ENCODE measurements around the gene ALKBH2.
A peak's percentile ranks its signal among the peaks of the same experiment; 100 is the strongest.

Gene ALKBH2

DNA sequence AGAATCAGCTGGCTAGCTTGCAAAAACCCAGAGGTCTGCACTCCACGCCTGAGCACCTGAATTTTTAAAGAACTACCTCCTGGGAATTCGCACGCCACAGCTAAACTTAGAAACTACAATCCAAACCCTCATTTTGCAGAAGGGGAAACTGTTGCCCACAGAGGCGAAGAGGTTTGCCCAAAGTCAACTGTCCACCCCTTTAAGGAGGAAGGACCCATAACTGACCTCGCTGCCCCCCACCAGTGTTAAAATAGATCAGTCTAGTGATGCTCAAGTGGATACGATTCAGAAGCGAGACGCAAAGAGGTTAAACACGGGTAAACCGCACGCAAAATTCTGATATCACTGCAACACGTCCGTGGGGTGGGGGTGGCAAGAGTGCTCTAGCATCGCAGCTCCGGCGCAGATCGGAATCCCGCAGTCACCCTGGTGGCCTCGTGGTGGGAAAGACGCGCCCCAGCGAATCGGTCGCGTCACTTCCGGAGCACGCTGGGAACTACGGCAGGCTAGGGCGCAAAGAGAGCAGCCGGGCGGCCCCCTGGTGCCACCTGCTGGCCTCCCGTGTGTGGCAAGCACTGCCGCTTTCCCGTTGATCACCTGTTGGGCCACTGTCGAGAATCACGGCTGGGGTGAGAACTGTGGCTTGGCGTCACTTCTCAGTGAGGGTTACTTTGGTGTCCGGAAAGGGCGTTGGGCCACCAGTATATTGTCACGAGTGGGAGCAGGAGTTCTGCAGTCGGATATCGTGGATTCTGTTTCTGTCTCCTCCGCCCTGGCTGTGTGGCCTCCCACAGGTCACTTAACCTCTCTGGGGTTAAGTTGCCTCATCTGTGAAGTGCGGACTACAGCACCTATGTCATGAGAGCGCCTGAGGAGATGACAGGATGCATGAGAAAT, at the start of gene ALKBH2:
ALKBH2 (minus strand) TSS at position 451 of the 897 bp plus-strand sequence. CDS start 686 bp downstream, outside the sequence.
- peak; percentile 96 for FAIRE-seq
- DNase-seq (ENCODE audit: insufficient read length, low spot score) = peak; percentile 86

DNA sequence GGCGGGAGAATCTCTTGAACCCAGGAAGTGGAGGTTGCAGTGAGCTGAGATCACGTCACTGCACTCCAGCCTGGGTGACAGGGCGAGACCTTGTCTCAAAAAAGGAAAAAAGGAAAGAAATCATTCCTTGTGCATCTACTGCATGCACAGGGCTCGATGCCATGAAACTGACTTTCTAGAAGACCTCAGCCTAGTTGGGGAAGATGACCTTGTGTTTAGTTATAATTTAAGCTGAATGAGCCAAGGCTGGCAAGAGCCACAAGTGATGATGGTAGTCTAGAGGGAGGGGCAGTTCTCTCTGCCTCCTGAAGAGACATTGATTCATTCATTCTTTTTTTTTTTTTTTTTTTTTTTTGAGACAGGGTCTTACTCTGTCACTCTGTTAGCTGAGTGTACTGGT, 47.3 kb upstream of the ALKBH2 start:
- DNase-seq (ENCODE audit: insufficient read length, low spot score) (no peak), FAIRE-seq (no peak)

DNA sequence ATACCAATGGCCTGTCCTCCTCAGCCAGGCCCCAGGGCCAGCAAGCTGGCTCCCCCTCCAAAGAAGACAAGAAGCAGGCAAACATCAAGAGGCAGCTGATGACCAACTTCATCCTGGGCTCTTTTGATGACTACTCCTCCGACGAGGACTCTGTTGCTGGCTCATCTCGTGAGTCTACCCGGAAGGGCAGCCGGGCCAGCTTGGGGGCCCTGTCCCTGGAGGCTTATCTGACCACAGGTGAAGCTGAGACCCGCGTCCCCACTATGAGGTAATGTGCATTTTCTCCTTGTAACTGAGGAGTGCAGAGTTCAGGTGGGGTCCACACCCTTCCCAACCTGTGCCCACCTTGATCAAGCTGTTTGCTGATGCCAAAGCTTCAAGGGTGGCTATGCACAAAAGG, 46.5 kb upstream of the ALKBH2 start:
- FAIRE-seq (no peak), DNase-seq (ENCODE audit: insufficient read length, low spot score) (no peak)

DNA sequence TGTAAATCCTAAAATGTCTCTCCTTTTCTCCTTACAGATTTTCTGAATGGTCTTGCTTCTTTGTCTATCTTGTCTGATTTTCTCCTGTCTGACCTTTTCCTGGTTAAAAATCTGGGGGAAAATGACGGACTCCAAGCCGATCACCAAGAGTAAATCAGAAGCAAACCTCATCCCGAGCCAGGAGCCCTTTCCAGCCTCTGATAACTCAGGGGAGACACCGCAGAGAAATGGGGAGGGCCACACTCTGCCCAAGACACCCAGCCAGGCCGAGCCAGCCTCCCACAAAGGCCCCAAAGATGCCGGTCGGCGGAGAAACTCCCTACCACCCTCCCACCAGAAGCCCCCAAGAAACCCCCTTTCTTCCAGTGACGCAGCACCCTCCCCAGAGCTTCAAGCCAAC, 46.1 kb upstream of the ALKBH2 start:
- no peak for DNase-seq (ENCODE audit: insufficient read length, low spot score)
- FAIRE-seq = no peak

DNA sequence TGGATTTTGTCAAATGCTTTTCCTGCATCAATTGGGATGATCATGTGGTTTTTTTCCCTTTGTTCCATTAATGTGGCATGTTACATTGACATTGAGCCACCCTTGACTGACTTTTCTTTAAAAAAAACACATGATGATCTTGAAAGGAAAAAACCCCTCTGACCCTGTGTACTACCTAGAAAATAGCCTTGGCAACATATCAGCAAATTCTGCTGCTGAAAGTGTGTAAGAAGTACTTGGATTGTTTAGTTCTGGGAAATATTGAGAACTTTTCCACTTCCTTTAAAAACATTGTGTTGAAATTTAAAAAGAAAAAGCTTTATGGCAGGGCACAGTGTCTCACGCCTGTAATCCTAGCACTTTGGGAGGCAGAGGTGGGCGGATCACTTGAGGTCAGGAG, 43.8 kb upstream of the ALKBH2 start:
- DNase-seq (ENCODE audit: insufficient read length, low spot score) (no peak), FAIRE-seq (no peak)

DNA sequence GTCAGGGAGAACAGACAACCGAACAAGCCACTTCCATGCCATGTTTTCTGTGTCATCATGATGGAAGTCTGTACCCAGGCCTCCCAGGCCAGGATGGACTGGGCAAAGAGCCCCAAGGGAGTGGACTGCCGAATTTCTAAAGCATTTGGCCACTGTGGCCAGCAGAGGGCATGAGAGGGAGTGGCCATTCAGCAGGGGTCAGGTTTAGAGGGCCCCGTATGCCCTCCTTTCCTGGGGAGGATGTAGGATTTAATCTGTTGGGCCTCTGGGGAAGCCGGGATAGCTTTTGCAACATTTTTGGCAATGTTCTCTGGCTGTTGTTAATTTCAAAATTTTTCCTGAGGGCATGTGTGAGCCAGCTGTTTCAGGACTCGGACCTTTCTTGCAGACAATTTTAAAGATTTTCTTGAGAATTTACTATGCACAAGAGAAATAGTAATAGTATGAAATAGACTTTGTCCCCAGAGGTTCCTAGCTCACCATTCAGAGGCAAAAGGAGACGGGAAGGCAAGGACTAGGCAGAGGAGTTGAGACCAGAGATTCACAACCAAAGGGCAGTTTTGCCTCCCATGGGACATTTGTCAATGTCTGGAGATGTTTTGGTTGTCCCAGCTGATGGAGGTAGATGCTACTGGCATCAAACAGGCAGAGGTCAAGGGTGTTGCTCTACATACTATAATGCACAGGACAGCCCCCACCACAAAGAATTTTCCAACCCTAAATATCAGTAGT, 41.1 kb upstream of the ALKBH2 start:
- DNase-seq (ENCODE audit: insufficient read length, low spot score) (no peak), FAIRE-seq (no peak)

DNA sequence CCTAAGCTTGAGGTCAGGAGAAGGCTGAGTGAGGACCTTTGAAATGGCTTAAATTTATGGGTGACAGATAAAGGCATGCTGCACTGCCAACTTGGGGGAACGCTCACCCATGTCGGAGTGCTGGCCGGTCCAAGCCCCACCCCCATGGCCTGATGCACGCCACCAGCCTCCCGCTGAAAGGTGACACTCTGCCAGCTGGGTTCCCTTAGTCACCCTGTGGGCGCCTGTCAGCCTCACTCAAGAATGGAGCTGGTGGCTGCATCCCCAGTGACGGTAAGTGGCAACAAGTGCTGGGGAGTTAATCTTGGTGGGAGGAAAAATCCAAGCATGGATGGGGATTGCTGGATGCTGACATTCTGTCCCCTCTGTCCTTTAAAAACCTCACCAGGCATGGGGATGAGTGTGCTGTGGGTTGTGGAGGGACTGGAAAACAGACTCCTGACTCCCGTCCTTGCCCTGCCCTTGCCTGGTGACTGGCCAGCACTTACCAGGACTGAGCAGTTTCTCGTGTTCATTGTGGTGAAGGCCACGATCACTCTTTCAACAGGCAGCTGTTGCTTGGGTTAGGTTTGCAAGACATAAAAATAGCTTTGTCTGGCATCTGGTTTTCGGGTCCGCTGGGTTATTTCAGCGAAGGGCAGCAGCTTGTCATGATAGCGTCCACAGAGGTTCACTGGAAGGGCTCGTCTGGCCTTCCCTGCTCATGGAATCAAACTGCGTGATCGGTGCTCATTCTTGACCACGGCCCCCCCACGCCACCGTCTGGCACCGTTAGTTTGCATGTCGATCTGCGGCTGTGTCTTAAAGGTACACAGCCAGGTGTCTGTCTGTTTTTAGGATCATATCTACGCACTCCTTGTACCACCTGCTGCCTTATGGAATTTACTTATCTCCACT, 38.1 kb upstream of the ALKBH2 start:
- no peak for DNase-seq (ENCODE audit: insufficient read length, low spot score)
- FAIRE-seq = no peak

DNA sequence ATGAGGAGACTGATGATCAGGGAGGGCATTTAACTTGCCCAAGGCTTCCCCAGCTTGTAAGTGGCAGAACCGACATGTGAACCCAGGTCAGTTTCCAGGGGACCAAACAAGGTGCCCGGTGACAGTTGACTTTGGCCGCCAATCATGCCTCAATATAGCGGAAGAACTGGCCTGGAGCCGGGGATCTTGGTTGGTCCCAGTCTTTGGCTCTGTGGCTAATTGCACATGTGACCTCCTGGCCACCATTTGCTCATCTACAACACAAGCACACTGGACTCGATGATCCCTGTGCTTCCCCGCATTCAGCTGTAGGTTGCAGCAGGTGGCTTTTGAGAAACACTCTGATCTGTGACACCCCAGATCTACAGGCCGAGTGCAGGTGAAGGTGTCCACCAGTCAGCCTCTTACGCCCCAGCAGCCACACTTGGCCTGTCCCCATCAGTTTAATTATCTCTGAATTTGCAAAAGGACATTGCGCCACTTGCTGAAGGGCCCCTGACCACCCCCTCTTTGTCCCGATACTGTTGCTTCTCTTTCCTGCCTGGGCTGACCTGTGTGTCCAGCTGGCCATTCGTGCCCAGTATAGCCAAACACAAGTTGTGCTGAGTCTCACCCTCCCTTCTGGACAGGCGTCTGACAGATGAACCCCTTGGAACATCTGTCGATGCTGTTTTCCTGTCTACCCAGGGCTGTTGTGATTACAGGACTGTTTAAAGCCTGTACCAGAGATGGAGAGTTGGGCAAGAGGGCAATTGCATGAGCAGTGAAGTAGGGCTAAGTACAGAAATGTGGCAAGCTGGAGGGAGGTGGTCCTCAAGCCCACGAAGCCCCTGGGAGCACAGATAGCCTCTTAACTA, 37.3 kb upstream of the ALKBH2 start:
- FAIRE-seq = no peak

DNA sequence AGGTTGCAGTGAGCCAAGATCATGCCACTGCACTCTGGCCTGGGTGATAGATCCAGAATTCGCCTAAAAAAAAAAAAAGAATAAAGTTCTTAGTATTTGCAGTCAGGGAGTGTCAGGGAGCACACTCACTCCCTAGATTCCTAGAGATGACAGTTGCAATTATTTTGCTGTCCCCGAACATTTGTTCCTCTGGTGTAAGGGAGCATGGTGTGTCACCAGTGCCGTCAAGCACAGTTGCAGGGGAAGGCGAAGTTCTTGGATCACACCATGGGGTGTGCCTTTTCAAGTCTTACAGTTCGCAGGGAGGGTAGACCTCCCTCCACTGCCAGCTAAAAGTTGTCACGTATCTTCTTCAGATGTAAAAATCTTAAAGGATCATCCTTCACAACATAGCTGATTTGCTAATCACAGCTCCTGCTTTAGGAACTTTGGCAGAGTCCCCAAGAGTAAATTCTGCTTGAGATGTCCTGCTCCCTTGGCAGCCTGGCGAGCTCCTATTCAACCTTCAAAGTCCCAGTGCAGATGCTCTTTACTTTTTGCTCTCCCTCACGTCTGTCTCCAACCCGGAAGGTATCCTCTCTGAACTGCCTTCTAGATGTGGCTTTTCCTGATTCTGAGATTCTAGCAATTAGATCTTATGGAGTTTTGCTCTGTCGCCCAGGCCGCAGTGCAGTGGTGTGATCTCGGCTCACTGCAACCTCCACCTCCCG, 34.4 kb upstream of the ALKBH2 start:
- no peak for FAIRE-seq
- DNase-seq (ENCODE audit: insufficient read length, low spot score) = no peak

More for the DNA sequence above, 37.3 kb upstream of the ALKBH2 start:
- DNase-seq (ENCODE audit: insufficient read length, low spot score) = no peak

DNA sequence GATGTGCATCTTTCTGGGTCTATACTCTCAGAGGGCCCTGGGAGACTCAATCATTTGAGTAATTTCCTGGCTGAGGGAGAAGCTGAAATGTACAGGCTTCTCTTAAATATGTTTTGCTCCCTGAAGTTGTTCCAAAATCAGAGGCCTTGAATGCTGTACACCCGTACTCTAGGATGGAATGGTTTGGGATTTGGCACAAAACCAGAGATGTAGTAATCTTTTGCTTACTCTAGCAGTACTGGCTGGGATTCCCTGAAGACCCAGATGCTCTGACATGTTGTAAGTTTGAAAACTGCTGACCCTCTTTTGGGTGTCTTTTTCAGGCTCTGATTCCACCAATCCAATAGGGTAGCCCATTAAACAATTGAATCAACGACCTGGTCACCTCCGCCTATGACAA, 33.5 kb upstream of the ALKBH2 start:
- DNase-seq (ENCODE audit: insufficient read length, low spot score) (no peak), FAIRE-seq (no peak)

DNA sequence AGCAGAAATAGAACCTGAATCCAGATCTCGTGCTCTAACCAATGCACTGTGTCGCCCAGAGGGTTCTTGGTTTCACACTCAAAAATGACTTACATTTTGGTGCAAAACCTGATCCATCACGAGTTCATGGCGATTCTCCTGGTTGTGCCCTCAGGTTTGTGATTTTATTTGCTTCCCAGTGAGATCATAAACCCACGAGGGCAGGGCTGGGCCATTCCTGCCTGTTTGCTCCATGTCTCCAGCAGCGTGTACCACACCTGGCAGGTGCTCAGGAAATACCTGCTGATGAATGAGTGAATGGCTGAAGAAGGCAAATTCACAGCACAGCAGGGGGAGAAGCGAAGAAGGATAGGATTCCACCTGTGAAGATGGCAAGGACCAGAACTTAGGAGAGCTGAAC, 32.5 kb upstream of the ALKBH2 start:
- FAIRE-seq (no peak), DNase-seq (ENCODE audit: insufficient read length, low spot score) (no peak)

DNA sequence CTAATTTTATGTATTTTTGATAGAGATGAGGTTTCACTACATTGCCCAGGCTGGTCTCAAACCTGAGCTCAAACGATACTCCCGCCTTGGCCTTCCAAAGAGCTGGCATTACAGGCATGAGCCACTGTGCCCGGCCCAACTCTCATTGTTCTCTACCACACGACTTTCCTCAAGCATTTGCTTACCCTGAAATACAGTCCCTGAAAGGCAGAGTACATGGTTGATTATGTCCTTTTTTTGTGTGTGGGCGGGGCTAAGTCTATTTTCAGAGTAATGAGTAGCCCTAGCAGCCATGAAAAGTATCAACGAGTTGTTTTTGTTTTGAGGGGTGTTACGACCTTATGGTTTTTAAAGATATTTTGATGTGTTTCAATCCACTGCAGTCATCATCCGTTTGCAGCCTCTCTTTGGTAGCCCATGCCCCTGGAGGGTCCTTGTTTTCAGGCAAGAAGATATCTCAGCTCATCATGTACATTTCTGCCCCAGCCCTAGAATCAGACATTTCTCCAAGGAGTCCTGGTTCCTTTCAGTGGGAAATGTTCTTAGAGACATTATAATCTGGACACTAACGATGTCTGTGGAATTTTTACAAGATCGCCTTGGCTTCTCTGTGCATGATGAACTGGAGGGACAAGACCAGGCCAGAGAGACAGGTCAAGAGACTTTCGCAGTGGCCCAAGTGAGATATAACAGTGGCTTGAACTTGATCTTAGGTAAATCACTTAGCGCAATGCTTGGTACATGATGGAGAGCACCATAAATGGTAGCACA, 31.8 kb upstream of the ALKBH2 start:
- no peak for DNase-seq (ENCODE audit: insufficient read length, low spot score)
- no peak for FAIRE-seq

DNA sequence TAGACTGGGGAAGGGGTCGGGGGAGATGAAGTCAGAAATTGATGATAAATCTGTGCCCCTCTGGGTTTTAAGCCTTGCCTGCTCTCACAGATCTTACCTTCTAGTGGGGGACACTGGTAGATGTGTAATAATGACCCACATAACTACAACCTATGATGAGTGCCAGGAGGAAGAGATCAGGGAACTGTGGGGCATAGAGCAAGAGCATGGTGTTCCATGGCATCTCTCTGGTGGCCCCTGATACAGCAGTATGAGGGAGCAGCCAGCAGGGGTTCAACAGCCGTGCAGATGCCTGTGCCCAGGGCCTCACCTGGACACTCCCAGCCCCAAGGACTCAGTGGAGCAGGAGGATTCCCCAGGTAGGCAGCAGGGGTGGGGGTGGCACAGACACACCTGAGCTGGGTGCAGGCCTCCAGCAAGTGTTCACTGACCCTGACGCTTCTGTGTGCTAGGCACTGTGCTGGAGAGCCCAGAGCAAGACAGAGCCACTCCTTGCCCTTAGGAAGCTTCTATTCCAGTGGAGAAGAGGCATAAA, 28.1 kb upstream of the ALKBH2 start:
- DNase-seq (ENCODE audit: insufficient read length, low spot score) (no peak), FAIRE-seq (no peak)

DNA sequence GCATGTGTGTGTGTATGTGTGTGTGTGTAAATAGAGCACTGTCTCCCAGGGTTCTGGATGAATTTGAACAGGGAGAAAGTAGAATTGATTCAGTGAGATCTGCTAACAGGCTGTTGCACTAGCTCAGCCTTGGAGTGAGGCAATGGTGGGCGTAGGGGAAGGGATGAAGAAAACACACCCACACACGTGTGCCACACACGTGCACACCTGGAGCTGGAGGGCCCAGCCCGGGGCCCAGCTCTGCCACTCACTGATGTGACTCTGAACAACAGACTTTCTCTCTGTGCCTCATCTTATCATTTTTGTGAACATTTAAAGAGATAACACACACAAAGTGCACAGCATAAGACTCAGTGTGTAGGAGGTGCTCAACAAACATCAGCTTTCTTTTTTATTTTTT, 27.3 kb upstream of the ALKBH2 start:
- DNase-seq (ENCODE audit: insufficient read length, low spot score) (no peak), FAIRE-seq (no peak)

DNA sequence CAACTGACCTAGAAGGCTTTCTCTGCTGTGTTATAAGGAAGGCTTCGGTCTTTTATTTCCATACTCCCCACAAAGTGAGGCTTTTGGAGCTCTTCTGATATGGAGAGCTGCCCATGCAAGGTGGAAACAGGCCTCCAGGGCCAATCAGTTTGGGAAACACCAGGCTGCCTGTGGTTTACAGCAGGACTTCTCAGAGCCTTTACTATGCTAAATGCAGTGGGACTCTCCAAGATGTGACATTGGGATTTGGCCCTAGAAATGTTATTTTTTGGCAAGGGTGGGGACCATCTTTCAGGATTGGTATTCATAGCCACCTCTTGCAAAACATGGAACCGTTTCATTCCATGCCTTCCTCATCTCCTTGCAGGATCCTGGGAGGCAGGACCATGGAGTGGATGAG, 26.8 kb upstream of the ALKBH2 start:
- no peak for FAIRE-seq

DNA sequence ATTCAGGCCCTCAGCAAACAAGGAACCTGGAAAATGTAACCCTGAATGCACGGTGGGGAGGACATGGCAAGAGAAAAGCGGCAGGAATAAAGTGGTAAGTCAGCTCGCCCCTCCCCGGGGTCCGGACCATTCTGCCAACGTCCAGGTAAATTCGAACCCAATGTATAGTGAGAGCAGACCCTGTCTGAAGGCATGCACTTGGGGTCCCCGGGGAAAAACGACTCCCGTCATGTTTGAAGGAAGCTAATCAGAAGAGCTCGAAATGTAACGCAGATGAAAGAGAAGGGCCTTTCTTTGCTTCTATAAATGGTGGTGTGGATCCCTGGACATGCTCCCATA, 23.3 kb upstream of the ALKBH2 start:
- no peak for FAIRE-seq
- no peak for DNase-seq (ENCODE audit: insufficient read length, low spot score)

More for the DNA sequence above, 26.8 kb upstream of the ALKBH2 start:
- DNase-seq (ENCODE audit: insufficient read length, low spot score) = no peak

DNA sequence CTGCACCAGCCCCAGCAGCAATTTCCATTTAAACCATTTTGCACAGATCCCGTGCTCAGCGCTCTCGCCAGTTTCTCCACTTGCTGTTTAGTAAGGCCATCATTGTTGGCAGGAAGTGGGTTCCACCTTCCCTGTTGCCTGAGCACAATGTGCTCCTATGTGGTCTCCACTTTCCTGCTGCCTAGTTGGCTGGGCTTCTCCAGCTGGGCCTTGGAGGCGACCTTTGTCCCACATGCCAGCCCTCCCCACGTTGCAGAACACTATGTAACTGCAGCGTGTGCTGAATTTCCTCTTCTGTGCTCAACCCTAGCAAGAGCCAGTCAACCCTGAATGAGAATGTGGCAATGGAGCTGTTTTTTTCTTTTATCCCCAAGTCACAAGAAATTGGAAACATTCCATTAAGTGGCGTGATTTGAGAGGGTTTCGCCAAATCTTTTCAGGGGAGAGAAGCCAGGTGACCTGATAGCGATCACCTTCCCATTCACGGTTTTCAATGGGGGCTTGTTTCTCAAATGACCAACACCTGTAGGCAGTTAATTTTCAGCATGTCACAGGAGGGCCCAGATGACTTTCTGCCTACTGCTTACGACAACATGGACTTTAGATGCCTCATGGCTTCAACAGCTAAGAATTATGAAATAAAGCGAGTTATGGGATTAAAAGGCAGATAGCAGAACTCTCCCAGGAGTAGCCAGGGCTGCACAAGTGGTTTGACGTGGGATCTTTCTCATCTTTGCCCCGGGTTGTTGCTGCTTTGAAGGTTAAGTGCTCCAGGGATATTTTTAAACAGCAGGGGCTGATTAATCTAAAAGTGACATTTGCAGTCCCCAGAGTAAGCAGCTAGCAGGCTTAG, 22.7 kb upstream of the ALKBH2 start, which contains the start of gene ACACB:
ACACB (plus strand) TSS at position 830 of the 853 bp plus-strand sequence. CDS start 22,819 bp downstream, outside the sequence.
- DNase-seq (ENCODE audit: insufficient read length, low spot score) (no peak), FAIRE-seq (no peak)

DNA sequence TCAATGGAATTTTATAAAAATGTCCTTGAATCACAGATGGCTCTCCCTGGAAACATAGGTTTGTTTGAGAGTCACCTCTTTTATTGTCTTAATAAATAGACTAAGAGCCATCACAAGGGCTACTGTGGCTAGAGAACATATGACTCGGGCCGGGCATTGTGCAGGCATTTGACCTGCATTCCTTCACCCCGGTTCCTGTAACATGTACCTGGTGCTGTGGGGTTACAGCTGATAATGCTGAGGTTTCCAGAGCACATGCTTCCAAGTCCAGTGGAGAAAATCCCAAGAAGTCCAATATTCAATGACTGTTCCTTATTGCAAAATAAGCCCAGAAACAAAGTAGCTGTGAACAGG, 22.1 kb upstream of the ALKBH2 start:
- FAIRE-seq (no peak), DNase-seq (ENCODE audit: insufficient read length, low spot score) (no peak)

Measured in GM19239 (cell line).